ENCODE measurements around the gene LAG3. TPM values are rescaled to one million over a fixed set of nuclear protein-coding genes. Genes with fewer than 3 reads are reported as not detected.
A peak's percentile ranks its signal among the peaks of the same experiment; 100 is the strongest.

Gene LAG3
- total RNA-seq, 1 experiment from 2014 or later: 0.58 TPM

DNA sequence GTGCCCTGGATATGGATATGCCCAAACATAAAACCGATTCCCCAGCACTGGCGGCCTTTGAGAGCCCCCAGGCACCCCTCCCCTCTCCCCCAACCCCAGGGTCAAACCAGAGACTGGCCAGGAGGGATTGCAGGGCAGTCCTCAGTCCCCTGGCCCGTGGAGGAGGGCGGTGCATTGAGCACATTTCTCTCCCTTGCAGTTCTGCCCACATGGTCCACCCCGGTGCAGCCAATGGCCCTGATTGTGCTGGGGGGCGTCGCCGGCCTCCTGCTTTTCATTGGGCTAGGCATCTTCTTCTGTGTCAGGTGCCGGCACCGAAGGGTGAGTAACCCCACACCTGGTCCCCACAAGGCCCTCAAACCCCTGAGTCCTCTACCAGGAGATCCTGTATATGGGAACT, 45.9 kb downstream of the LAG3 start:
- no peak for DNase-seq (ENCODE audit: low spot score)
- in situ Hi-C loops (cut with HindIII; ENCODE audit: low sequenced_read_pairs): no loop called here

DNA sequence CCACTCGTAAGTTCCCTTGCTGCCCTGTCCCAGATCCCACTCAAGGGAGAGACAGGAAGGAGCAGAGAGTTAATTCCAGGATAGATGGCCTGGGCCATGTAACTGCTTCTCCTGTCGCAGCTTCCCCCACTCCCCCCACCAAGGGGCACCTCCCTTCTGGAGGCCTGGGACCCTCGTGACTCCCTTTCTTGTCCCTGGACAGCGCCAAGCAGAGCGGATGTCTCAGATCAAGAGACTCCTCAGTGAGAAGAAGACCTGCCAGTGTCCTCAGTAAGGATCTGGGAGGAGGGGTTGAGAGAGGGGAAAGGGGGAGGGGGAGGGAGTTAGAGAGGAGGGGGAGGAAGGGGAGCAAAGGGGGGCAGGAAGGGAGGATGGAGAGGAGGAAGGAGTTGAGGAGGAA, 46.3 kb downstream of the LAG3 start:
- in situ Hi-C loops (cut with HindIII; ENCODE audit: low sequenced_read_pairs): no loop called here
- no peak for DNase-seq (ENCODE audit: low spot score)

DNA sequence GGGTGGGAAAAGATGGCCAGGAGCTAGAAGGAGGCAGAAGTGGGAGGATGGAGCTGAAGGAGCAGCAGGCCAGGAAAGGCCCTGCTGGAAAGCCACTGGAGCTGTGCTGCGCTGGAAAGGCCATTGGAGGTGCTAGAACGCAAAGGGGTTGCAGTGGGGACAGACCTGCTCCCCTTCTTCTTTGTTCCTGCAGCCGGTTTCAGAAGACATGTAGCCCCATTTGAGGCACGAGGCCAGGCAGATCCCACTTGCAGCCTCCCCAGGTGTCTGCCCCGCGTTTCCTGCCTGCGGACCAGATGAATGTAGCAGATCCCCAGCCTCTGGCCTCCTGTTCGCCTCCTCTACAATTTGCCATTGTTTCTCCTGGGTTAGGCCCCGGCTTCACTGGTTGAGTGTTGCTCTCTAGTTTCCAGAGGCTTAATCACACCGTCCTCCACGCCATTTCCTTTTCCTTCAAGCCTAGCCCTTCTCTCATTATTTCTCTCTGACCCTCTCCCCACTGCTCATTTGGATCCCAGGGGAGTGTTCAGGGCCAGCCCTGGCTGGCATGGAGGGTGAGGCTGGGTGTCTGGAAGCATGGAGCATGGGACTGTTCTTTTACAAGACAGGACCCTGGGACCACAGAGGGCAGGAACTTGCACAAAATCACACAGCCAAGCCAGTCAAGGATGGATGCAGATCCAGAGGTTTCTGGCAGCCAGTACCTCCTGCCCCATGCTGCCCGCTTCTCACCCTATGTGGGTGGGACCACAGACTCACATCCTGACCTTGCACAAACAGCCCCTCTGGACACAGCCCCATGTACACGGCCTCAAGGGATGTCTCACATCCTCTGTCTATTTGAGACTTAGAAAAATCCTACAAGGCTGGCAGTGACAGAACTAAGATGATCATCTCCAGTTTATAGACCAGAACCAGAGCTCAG, 47.0 kb downstream of the LAG3 start:
- in situ Hi-C loops (cut with HindIII; ENCODE audit: low sequenced_read_pairs): no loop called here

DNA sequence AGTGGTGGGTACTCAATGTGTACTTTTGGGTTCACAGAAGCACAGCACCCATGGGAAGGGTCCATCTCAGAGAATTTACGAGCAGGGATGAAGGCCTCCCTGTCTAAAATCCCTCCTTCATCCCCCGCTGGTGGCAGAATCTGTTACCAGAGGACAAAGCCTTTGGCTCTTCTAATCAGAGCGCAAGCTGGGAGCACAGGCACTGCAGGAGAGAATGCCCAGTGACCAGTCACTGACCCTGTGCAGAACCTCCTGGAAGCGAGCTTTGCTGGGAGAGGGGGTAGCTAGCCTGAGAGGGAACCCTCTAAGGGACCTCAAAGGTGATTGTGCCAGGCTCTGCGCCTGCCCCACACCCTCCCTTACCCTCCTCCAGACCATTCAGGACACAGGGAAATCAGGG, 47.8 kb downstream of the LAG3 start:
- DNase-seq (ENCODE audit: low spot score): peak; percentile 70
- in situ Hi-C loops (cut with HindIII; ENCODE audit: low sequenced_read_pairs): no loop called here

More for the DNA sequence above, 47.0 kb downstream of the LAG3 start:
- no peak for DNase-seq (ENCODE audit: low spot score)

DNA sequence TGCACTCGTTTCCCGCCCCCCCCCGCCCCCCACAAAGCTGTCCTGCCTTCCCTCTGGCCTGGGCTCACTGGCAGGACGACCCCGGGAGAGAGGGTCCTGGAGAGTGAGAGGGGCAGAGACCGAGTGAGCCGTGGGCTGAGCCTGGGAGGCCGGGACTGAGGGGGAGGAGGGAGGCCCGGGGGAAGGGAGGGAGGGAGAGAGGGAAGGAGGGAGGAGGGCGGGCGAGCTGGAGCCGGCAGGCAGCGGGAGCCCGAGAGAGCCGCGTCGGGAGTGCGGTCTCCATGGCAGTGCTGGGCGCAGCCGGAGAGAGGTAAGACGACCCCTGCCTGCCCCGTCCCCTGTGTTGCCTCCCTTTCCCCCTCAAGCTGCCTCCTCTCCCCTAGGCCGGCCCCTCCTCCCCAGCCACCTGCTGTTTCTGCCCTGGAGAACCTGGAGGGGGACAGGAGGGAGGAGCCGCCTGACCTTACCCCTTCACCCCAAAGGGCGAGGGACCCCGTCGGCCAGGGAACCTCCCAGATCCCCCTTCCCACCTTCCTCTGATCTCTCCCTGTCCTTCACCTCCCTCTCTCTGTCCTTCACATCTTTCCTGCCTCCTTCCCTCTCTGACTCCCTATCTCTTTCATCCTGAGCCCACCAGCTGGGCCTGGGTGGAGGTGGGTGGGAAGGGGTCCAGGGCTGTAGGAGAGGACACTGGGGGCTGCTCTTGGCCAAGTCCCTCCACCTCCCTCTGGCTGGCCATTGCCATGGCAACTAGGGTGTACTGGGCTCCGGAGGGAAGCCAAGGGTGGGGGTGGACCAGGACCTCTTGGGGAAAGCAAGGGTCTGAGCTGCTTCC, 49.5 kb downstream of the LAG3 start, which contains the start of gene GPR162:
Gene GPR162 (plus strand): TSS at position 231 of the 835 bp plus-strand sequence. CDS start 2,078 bp downstream, outside the sequence.
- peak; percentile 84 for DNase-seq (ENCODE audit: low spot score)
- in situ Hi-C loops (cut with HindIII; ENCODE audit: low sequenced_read_pairs): no loop called here

DNA sequence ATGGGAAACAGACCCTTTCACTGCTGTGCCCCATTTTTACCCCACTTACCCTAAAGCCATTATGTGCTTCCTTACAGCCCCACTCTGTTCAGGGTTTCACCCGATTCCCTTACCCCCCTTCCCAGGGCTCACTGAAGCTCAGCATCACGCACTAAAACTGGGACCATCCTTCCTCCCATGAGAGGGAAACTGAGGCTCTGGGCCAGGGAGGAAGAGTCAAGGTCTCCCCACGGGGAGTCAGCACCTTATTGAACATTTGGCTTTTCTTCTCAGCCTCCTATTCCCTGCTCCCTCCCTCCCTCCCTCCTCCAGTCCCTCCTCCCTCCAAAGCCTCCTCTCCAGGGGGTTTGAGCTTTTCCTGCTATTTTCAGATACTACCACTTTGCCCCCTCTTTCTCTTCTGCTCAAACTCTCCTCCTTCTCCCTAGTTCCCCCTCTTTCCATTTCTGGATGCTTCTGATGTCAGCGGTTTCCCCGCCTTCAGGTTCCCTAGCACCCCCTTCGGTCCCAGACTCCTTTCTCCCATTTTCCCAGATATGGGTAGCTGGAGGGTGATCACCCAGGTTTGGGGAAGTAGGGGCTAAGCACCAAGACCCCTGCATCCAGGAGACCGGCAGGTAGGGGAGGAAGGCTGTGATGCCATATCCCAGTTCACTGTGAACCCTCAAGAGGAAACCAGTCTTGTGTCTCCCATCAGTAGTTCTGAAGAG, 50.3 kb downstream of the LAG3 start:
- in situ Hi-C loops (cut with HindIII; ENCODE audit: low sequenced_read_pairs): no loop called here
- DNase-seq (ENCODE audit: low spot score): no peak

DNA sequence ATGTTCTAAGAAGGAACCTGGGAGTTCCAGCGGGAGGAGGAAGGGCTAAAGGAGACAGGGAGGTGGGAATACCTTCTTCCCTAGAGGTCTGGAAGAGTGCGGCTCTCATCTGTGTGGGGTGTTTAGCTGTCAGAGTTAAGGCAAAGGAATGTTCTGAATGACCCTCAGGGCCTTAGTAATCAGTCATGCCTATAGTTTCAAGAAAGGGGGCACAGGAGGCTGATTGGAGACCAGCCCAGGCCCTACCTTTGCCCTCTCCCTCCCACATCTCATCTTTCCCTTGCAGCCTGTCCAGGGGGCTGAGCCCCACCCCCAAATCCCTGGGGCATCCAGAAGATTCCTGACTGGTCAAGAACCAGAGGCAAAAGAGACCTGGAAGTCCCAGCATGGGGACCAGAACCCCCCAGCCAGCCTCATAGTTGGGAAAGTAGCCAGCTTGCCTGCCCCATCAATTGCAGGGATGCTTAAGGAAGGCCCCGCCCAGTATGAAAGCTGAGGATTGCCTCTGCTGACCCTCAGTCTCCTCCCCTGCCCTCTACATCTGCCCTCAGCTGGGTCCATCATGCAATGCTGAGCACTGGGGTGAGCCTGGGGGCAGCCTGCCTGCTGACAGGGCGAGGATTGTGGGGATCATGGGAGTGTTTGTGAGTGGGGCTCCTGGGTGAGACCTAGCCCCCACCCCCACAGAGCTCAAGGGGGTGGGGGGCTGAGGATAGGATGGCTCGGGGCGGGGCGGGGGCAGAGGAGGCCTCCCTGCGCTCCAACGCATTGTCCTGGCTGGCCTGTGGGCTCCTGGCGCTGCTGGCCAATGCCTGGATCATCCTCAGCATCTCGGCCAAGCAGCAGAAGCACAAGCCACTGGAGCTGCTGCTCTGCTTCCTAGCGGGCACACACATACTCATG, 51.1 kb downstream of the LAG3 start:
- in situ Hi-C loops (cut with HindIII; ENCODE audit: low sequenced_read_pairs): no loop called here
- DNase-seq (ENCODE audit: low spot score): no peak

DNA sequence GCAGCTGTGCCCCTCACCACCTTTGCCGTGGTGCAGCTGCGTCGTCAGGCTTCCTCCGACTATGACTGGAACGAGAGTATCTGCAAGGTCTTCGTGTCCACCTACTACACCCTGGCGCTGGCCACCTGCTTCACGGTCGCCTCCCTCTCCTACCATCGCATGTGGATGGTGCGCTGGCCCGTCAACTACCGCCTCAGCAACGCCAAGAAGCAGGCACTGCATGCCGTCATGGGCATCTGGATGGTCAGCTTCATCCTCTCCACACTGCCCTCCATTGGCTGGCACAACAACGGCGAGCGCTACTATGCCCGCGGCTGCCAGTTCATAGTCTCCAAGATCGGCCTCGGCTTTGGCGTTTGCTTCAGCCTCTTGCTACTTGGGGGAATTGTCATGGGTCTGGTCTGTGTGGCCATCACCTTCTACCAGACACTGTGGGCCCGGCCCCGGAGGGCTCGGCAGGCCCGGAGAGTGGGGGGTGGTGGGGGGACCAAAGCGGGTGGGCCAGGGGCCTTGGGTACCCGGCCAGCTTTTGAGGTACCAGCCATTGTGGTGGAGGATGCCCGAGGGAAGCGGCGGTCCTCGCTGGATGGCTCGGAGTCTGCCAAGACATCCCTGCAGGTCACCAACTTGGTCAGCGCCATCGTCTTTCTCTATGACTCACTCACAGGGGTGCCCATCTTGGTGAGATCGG, 51.9 kb downstream of the LAG3 start:
- DNase-seq (ENCODE audit: low spot score): peak; percentile 73
- in situ Hi-C loops (cut with HindIII; ENCODE audit: low sequenced_read_pairs): no loop called here

DNA sequence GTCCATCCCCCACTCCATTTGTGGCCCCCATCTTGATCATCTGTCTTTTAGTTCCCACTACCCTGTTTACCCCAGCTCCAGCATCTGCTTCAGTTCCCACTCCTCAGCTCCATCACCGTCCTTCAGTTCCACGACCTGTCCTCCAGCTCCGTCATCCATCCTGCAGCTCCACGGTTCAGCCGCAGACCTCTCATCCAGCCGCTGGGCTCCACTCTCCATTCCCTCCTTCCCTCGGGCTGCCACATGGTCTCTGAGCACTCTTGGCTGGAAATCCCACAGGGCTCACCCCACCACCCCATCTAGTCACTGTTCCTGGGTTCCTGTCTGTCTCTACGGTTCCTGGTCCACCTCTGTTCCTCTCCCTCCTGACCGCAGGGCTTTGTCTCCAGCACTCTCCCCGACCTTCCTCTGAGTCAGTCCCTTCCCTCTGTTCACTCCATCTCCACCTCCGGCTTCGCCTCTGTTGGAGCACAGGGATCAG, 52.6 kb downstream of the LAG3 start:
- in situ Hi-C loops (cut with HindIII; ENCODE audit: low sequenced_read_pairs): no loop called here
- peak; percentile 60 for DNase-seq (ENCODE audit: low spot score)

DNA sequence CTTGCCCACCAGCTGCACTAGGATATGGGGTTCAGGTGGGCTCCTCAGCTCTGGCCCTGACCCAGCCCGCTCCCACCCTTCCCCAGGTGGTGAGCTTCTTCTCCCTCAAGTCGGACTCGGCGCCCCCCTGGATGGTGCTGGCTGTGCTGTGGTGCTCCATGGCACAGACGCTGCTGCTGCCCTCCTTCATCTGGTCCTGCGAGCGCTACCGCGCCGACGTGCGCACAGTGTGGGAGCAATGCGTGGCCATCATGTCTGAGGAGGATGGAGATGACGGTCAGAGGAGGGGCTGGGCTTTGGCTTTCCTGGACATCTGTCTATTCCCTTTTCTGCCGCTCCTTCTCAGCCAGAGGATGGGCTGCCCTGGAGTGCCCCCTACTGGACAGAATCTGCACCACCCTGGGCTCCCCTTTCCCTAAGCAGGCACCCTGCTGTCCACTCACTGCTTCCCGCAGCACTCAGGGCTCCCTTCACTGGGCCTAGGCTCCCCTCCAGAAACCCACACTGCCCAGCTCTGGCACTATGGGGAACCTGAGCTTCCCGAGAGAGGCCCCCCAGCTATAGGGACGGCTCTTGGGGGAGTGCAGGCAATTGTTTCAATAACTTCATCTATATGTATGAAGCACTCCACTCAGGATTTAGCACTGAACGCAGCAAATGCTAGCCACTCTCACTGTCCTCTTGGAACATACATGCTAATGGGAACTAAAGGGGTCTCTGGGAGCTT, 53.2 kb downstream of the LAG3 start:
- in situ Hi-C loops (cut with HindIII; ENCODE audit: low sequenced_read_pairs): no loop called here

DNA sequence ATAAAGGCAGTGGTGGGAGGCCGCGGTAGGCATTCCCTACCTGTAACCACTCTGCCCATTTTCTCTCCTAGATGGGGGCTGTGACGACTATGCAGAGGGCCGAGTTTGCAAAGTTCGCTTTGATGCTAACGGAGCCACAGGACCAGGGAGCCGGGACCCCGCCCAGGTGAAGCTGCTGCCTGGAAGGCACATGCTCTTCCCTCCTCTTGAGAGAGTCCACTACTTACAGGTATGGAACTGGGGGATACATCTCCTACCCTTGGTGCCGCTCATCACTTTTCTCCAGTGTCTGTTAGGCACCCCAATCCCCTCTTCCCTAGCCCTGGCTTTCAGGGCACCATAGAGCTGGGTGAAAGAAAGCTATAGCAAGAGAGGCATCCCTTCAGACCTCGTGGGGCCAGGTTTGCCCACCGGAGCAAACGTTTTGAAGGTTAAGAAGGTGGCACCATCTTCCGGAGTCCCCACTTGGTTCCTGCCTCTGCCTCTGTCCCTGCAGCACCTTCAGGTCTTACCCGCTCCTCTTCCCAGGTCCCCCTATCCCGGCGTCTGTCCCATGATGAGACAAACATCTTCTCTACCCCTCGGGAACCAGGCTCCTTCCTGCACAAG, 53.9 kb downstream of the LAG3 start:
- in situ Hi-C loops (cut with HindIII; ENCODE audit: low sequenced_read_pairs): no loop called here
- DNase-seq (ENCODE audit: low spot score): no peak

More for the DNA sequence above, 53.2 kb downstream of the LAG3 start:
- peak; percentile 94 for DNase-seq (ENCODE audit: low spot score)

DNA sequence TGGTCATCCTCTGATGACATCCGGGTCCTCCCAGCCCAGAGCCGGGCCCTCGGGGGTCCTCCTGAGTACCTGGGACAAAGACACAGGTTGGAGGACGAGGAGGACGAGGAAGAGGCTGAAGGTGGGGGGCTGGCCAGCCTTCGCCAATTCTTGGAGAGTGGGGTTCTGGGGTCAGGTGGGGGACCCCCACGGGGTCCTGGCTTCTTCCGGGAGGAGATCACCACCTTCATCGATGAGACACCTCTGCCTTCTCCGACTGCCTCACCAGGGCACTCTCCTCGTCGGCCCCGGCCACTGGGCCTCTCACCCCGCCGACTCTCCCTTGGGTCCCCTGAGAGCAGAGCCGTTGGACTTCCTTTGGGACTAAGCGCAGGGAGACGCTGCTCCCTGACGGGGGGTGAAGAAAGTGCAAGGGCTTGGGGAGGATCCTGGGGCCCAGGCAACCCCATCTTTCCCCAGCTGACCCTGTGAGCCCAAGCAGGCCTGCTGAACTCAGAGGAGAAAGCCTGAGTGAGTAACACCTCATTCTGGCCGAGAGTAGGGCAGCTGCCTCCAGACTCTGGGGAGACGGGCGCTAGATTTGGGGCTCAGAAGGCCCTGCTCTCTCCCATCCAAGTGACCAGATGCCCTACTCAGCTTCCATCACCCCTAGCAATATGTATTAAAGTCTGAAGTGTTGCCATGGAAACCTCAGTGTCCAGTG, 54.6 kb downstream of the LAG3 start:
- in situ Hi-C loops (cut with HindIII; ENCODE audit: low sequenced_read_pairs): no loop called here
- DNase-seq (ENCODE audit: low spot score): no peak

DNA sequence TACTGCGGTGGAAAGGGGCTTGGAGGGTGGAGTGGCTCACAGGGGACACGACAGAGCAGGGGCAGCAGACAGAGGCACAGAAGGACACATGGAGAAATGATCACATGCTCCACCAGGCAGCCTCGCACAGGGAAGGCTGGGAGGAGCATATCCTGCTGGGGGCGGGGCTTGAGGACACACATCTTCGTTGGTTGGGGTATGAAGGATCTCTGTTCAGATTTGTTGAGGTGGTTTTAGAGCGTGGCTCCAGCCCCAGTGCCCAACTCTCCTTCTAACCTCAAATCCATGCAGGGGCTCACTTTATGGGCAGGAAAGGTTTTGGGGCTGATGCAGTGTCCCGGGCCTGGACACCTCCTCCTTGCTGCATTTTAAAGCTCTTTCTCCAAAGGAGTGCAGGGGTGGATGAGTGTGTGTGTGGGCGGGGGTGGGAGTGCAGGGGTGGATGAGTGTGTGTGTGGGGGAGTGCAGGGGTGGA, 55.2 kb downstream of the LAG3 start:
- peak; percentile 96 for DNase-seq (ENCODE audit: low spot score)
- in situ Hi-C loops (cut with HindIII; ENCODE audit: low sequenced_read_pairs): no loop called here

Data from G401 (cell line).